Endometrial microvascular endothelial cells (primary cell): ENCODE results near the gene NHS. TPM values are rescaled to one million over a fixed set of nuclear protein-coding genes. Genes with fewer than 3 reads are reported as not detected.
"Not testable (repeated sequence)": the region's sequence is repeated elsewhere in the genome, so short reads cannot be mapped to it uniquely, and the experiment has no call there.

Source experiments
- in situ Hi-C: cut with HindIII; loops from 2 replicates; pipeline ENCODE4 v1.10.0; 2017; ENCODE audit warnings: low sequenced_read_pairs, low pct_unique_long_range_greater_than_20kb; ENCODE audit errors: inconsistent ontology term
- total RNA-seq: library from RNA; depleted of rRNA; stranded (reverse); fragments of >200 nt; gene quantifications from one replicate; pipeline ENCODE4 v1.2.3, GENCODE V29; 2015; ENCODE audit errors: inconsistent ontology term

The NHS gene
- total RNA-seq, 1 donor from 2014 or later, result not detected

GRCh38 chrX:17560385-17560784 is 185.4 kb downstream of the NHS start:
- in situ Hi-C loops, result no loop called here

- in situ Hi-C loops, result no loop called here
Measured at GRCh38 chrX:17563076-17563475, 188.1 kb downstream of the NHS start.

GRCh38 chrX:17563515-17563914 is 188.5 kb downstream of the NHS start:
- in situ Hi-C loops, result no loop called here

GRCh38 chrX:17564689-17565409 is 189.8 kb downstream of the NHS start:
- in situ Hi-C loops, result no loop called here

DNA sequence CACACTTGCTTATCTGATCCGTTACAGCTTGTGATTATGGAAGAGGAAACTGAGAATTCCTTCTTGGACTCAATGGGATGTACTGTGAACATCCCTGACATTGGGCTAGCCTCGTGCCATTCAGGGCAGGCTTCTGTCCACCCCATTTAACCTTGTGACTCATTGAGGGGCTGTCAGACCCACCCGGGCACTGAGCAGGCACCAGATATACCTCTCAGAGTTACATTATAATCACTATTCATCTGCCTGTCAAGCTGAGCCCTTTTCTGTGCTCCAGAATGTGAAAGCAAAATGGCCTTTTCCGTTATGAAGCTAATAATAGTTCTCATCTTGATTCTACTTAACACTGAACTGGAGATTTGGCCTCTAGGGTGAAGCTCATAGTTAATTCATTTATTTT is 191.7 kb downstream of the NHS start:
- in situ Hi-C loops, result no loop called here

GRCh38 chrX:17567187-17567586 is 192.2 kb downstream of the NHS start:
- in situ Hi-C loops, result no loop called here

DNA sequence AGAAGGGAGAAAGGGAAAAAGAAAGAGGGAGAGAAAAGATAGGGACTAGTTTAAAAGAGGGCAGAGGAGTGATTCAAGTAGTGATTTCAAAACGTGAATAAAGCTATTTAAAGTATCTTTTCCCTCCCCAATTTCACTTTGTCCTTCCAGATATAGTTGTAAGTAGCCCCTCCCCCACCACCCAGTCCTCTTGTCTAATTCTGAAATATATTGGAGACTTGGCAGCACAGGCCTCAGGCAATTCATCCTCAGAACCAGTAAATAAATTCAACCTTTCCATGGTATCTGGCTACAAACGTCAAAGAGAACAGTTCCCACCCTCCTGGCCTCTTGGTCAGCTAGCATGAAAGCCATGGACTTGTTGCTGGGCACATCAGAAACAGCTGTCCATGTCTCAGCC is 192.8 kb downstream of the NHS start:
- in situ Hi-C loops, result no loop called here

- in situ Hi-C loops, result not testable (repeated sequence)
Measured at GRCh38 chrX:17568804-17569203, 193.8 kb downstream of the NHS start.

DNA sequence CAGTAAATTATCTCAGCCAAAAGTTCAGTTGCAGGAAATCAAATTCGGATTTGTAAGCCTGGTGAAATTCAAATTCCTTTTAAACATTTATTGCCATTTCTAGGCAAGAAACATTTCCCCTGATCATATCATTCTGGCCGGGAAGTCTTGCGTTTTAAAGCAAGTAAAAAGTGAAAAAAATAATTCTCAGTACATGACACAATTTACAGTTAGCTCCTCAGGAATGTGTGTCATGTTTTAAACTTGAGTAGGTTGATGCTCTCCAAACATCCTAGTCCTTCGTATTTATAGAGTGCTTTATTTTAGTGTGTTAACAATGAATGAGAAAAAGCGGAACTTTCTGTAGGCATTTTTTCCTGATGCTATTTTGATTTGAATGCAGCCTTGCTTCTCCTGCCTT is 204.0 kb downstream of the NHS start:
- in situ Hi-C loops, result no loop called here

DNA sequence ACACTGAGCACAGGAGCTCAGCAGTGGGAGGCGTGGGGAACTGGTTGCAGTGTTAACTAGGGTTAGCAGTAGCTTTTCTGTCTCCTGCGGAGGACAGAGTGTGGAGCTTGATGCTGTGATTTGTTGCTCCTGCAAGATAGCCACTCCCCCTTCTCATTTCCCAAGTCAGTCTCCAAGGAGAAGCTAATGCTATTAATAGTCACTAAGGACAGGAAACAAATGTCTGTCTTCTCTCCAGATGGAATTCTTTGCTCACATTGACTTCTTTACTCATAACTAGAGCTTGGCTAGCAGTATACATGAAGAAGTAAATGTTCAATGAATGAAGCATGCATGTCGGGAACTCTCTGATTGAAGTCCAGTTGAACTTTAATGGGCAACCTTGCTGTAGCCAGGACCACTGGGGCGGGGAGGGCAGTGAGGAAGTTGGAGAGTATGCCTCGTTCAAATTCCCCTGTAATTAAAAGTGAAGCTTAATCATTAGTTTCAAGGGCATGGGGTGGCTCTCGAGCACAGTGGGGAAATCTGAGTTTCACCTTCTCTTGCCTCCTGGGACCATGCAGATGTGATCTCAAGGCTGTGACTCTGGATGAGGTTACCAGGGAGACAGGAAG is 205.6 kb downstream of the NHS start:
- in situ Hi-C loops, result no loop called here

DNA sequence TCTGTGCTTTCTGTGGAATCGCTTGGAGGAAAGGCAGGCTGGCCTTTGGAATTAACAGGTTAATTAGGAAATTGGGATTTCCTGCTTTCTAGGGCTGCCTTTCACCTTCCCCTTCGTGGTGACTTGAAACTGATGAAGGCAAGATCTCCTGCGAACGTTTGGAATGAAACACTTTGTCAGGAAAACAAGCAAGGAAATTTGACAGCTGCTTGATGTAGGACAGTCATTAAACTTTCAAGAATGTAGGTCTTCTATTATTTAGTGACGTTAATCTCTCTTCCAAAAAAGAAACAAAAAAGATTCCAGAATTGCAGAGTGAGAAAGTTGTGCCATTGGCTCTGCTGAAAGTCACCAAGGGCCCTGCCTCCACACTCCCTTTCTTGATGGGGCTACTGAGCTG is 206.6 kb downstream of the NHS start:
- in situ Hi-C loops, result no loop called here

DNA sequence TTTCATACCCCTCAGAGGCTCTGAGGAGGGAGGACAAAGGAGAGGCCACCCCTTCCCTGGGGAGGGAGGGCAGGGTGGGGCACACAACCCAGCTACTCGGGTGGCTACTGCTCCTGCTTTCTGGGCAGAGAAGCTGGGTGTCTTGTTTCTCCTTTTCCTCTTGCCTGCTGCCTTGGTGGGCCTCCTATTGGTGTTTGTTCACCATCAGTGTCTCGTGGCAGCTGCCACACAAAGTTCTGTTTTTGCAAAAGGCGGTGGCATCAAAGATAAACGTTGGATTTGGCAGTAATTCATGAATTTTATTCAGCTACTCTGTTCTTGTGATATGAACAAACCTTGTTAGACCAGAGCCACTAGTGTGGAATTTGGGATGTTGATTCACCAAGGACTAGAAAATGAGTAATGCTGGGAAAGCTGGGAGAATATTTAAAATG is 209.3 kb downstream of the NHS start:
- in situ Hi-C loops, result no loop called here

DNA sequence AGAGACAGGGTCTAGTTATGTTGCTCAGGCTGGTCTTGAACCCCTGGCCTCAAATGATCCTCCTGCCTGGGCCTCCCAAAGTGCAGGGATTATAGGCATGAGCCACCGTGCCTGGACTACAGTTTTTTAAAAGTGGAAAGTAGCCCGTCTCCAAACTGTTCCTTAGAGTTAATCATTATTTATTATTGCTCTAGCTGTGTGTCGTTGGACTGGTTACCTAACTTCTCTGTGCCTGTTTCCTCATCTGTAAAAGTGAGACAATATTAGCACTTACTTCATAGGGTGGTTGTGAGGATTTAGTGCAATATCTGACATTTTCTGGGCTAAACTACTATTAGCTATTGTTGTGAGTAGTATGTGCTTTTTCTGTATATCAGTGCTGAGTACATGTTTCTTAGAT is 210.0 kb downstream of the NHS start:
- in situ Hi-C loops, result no loop called here

DNA sequence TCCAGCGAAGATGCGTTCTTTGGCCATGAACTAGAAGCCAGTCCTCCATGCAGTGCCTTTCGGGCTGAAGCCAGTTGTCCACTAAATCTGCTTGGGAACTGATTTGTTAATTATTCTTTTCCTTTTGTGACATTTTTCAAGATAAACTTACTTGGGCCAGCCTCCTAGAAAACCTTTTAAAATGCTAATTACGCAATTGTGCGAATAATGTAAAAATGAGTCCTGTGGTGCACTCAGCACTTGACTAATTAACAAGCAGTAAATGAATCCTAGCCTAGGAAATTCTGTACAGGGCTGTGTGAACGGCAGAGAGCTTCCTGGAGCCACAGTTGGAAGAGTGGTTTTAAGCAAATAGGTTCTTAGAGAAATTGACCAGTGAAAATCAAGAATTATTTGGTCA is 212.4 kb downstream of the NHS start:
- in situ Hi-C loops, result no loop called here

DNA sequence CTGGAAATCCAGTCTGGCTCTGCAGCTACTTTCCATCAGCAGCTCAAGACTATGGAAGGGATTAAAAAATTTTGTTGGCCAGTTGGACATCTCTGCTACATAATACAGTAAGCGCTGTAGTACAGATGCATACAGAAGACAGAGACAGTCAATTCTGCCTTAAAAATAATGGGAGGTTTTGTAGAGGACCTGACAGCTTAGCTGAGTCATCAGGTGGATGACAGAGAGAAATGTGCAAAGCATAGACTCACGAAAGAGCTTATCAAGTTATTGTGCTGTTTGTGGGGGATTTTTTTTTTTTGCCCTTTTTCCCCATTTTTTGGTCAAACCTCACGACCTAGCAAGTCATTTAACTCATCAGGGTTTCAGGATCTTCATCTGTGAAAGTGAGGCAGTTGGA is 213.3 kb downstream of the NHS start:
- in situ Hi-C loops, result no loop called here

DNA sequence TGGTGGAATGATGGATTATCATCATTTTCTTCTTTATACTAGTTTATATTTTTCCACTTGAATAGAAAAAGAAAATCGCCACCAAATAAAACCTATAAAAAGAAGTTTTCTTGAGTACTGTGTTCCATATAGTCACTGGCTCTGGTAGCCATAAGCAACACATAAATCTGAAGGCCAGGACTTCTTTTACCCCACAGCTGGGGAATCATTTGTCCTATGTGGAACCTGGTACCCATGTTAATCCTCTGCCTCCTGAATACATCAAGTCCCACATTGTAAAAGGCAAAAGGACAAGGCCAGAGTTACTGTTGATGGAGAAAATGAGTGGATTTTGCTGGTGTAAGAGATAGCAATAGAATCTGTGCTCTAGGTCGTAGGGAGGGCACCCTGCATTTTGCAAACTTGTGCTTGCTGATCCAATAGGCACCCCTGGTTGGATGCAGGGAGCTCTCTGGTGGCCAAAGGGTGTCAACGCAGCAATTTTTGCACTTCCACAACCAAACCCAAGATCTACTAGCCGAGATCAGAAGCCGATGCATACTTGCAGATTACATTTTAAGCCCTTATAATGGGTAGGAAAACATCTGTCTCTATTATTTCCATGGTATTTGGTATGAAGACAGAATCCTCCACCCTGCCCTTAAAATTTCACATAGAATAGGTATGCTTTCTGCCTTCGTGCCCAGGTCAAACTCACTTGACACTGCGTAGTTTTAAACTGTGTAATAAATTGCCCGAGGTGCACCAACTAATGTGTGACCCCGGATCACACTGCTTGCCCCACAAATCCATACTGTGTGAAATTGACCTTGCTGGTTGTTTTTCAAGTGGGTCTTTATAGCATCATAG is 216.1 kb downstream of the NHS start:
- in situ Hi-C loops, result no loop called here

DNA sequence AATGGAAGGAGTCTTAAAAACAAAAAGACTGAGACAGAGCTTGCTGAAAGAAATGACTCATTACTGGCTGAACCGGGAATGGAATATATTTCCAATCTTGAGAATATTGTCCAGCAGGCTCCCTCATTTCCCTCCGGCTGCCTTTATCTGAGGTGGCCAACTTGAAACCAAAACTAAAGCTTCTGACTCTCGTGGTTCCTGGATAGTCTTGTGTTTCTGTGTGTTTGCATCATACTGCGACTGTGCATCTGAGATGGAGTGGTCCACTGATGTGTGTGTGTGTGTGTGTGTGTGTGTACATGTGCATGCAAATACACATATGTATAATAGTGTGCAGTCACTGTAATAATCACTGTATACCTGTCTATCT is 216.7 kb downstream of the NHS start:
- in situ Hi-C loops, result no loop called here

- in situ Hi-C loops, result no loop called here
Measured at GRCh38 chrX:17592117-17592516, 217.1 kb downstream of the NHS start.

- in situ Hi-C loops, result no loop called here
Measured at GRCh38 chrX:17594693-17595092, 219.7 kb downstream of the NHS start.

GRCh38 chrX:17595456-17596035 is 220.5 kb downstream of the NHS start:
- in situ Hi-C loops, result no loop called here
